GM21447 (cell line): ENCODE results near the gene C1orf115.
"Not testable (repeated sequence)": the region's sequence is repeated elsewhere in the genome, so short reads cannot be mapped to it uniquely, and the experiment has no call there.

ENCODE experiments used
- ATAC-seq: cut with Tn5 transposase; IDR thresholded peaks from one replicate; pipeline ENCODE4 v1.9.1; 2021; ENCODE audit not compliant: unreplicated experiment

The C1orf115 gene

DNA sequence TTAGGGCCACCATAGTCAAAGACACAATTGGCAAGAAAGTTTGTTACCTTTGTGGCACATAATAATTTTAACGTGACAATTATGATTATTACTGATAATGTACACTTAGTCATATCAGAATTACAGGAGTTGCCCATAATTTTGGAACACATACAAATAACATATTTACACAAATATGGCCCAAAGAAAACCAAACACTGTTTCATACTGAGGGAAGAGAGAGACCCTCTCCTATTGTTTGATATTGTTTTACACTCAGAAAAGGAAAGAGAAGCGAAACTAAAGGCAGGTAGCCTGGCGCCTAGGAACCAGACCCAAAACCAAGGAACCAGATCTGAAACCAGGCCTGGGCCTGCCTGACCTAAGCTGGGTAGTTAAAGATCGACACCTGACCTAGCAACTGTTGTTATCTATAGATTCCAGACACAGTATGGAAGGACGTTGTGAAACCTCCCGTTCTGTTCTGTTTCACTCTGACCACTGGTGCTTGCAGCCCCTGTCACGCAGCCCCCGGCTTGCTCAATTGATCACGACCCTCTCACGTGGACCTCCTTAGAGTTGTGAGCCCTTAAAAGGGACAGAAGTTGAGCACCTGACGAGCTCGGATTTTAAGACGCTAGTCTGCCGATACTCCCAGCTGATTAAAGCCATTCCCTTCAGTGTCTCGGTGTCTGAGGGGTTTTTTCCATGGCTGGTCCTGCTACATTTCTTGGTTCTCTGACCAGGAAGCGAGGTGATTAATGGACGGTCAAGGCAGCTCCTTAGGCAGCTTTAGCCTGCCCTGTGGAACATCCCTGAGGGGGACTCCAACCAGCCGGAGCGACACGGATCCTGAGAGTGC is 27.9 kb downstream of the C1orf115 start:
- ATAC-seq, result no peak

DNA sequence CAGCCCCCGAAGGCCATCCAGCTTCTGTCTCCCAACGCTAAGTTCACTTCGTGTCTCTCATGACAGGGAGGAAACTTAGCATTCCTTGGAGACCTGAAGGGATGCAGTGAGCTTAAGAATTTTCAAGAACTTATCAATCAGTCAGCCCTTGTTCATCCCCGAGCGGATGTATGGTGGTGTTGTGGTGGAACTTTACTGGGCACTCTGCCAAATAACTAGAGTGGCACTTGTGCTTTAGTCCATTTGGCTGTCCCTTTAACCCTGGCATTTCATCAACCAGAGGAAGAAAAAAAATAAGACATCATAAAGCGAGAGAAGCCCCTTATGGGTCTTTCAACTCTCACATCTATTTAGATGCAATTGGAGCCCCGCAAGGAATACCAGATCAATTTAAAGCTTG is 31.1 kb downstream of the C1orf115 start:
- not testable (repeated sequence) for ATAC-seq

DNA sequence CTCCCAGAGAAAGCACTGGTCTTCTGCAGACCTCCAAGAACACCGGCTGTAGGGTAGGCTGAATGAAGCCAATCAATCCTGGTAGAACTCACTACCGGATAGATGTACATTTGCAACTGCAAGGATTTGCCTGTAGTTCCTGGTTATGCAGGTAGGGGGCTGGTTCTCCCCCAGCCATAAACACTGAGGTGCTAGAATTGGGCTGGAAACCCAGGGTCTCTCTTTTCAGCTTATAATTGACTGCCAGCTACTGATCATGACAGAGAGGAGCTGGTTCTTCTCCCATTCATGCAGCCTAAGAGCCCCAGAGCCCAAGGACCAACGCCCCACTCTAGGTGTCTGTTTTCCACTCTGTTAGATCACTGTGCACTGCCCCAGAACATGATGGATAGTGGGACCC is 36.5 kb downstream of the C1orf115 start:
- ATAC-seq, result no peak

DNA sequence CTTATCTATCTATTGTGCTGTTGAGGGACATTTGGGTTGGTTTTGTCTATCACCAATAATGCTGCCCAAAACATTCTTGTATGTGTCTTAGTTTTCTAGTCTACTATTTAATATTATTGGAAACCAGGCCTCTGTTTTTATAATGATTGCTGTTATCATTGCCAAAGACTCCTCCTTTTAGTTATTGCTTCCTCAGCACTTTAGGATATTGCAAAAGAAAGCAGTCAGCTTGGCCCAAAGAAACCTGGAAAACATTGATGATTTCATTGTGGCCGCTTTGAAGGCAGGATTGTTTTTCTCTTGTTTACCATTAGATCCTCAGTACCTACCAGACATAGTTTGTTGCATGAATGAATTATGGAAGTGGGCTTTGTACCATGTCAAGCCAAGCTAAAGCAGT is 37.4 kb downstream of the C1orf115 start:
- ATAC-seq, result no peak

DNA sequence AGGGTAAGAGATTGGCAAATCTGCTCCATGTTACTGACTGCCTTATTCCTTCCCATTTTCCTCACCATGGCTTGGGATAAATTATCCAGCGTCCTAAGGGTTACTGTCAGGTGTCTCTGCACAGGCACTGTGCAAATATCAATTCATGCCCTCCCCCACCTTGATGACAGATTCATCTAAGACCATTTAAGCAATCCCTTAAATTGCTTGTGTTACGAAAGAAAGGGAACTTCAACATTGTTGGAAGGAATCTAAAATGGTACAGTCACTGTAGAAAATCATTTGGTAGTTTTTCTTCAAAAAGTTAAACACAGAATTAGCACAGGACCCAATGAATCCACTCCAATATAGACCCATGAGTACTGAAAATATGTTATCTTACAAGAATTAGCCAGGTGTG is 40.3 kb downstream of the C1orf115 start:
- no peak for ATAC-seq

DNA sequence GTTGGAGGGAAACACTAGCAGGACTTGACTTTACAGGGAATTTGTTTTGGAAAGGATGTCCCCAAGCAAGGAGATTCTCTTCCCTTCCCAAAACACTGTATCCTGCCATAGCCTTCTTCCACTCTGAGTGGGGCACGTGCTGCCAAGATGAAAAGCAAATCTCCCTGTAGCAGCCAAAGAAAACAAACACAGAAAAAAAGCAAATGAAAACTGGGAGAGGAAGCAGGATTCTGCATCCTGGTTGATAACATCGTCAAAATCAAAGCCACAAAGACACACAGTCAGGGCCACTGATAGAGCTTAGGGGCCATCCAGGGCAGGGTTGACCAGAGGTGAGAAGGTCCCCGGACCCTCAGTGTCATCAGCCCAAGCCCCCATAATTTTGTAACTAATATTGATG is 42.0 kb downstream of the C1orf115 start:
- no peak for ATAC-seq

DNA sequence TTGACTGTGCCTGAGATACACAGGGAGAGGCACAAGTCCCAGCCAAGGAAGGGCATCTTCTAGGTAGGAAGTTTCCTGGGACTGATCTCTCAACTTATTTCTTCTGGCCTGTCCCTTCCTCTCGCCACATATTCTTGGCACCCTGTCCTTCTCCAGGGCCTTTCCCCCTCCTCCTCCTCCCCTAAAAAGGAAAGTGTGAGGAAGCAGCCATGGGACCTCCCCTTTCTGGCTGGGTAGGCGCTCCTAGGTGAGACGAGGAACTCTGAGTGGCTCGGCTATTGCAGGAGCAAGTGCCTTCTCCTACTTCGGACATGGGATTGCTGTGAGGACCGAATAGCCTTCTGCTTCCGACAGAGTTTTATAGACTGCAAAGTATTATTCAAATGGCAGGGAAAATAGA is 42.5 kb downstream of the C1orf115 start:
- peak; percentile 16 for ATAC-seq

DNA sequence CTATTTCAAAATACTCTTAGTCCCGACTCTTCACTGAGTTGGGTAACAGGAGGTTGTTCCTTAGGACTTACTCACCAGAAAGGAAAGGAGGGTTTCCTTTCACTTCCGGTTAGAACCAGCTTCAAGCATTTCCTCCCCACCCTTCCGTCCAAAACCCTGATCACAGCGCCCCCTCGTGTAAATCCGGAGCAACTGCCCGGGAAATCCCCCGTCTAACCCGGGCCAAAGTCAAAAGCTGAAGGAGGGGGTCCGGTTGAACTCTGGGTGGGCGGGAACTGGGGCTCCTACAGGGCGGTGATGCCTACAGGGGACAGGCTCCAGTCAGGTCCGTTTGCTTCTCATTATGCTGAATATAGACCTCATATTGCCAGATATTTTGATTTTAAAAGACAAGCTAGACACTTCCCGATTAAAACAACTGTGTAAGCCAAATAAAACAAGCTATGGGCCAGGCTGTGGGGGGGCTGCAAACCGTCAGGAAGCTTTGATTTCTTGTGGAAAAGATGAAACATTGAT is 43.0 kb downstream of the C1orf115 start:
- ATAC-seq, result peak; percentile 93

DNA sequence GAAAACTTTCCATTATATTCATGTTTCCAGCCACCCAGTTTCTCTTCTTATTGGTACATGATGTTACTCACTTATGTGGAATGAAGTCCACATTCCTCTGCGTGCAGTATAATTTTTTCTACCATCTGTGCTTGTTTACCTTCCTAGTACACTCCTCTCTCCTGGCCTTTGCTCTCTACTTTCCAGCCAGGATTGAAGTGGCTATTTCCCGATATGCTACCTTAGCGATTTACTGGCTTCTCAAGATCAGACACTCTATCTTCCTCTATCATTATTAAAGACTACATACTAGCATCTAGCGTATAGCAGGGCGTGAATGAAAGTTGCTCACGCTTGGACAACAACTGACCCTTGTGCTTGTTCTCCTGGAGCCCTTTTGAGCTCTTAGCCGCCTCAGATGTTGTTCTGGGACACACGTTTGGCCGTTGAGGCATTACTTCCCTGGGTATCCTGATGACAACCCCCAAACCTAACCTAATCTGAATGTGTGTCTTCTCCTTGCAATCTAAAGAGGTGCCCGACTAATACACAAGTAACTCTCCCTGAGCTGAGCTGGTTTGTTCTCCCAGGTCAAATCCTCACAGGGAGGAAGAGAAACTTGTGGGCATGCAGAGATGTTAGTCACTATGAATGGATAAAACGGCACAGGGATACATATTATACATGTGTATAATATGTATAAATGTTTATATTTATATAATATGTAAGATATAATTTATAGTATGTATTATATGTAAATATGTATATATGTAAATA is 44.6 kb downstream of the C1orf115 start:
- ATAC-seq, result no peak

DNA sequence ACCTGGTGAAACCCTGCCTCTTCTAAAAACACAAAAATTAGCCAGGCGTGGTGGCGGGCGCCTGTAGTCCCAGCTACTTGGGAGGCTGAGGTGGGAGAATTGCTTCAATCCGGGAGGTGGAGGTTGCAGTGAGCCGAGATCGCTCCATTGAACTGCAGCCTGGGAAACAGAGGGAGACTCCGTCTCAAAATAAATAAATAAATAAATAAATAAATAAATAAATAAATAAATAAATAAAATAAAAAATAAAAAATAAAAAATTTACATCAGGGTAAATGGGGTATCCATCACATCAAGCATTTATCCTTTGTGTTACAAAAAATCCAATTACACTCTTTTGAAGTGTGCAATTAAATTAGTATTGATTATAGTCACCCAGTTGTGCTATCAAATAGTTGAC is 46.1 kb downstream of the C1orf115 start:
- ATAC-seq, result not testable (repeated sequence)

DNA sequence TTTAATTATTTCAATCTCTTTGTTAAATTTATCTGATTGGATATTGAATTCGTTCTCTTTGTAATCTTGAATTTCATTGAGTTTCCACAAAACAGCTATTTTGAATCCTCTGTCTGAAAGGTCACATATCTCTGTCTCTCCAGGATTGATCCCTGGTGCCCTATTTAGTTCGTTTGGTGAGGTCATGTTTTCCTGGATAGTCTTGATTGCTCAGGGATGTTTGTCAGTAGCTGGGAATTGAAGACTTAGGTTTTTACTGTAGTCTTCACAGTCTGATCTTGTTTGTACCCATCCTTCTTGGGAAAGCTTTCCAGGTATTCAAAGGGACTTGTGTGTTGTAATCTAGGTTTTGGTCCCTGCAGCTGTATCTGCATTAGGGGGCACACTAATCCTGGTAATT is 51.2 kb downstream of the C1orf115 start:
- no peak for ATAC-seq

DNA sequence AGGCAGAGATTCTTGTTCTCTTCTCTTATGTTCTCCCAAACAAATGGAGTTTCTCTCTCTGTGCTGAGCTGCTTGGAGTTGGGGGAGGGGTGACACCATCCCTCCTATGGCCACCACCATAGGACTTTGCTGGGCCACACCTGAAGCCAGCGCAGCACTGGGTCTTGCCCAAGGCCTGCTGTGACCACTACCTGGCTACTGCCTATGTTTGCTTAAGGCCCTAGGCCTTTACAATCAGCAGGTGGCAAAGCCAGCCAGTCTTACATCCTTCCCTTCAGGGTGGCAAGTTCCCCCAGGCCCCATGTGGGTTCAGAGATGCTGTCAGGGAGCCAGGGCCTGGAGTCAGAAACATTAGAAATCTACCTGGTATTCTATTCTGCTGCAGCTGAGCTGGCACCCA is 51.7 kb downstream of the C1orf115 start:
- no peak for ATAC-seq

DNA sequence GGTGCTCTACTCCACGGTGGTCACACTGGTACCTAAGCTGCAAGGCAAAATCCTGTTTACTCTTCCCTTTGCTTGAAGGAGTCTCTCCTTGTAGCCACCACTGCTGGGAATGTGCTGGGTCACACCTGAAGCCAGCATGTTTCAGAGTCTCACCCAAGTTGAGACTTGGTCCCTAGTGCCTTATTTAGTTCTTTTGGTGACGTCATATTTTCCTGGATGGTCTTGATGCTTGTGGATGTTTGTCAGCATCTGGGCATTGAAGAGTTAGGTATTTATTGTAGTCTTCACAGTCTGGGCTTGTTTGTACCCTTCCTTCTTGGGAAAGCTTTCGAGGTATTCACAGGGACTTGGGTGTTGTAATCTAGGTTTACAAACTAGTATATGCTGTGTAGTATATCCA is 52.4 kb downstream of the C1orf115 start:
- no peak for ATAC-seq

DNA sequence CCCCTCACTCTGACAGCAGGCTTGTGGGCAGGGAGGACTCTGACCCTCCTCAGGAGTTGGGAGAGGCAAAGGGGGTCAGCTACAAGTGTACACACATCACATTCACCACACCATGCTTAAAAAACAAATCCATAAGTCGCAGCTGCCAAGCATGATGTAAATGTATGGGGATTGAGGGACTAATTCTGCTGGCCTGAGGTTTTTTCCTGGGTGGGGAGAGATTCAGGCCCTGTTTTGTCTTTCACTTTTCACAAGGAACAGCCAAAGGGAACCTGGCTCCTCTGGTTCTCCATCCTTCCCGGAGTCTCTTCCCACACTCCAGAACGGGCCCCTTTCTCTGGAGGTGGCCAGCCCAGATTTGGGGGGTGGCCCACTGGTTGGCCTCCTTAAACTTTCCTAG is 56.7 kb downstream of the C1orf115 start:
- no peak for ATAC-seq

DNA sequence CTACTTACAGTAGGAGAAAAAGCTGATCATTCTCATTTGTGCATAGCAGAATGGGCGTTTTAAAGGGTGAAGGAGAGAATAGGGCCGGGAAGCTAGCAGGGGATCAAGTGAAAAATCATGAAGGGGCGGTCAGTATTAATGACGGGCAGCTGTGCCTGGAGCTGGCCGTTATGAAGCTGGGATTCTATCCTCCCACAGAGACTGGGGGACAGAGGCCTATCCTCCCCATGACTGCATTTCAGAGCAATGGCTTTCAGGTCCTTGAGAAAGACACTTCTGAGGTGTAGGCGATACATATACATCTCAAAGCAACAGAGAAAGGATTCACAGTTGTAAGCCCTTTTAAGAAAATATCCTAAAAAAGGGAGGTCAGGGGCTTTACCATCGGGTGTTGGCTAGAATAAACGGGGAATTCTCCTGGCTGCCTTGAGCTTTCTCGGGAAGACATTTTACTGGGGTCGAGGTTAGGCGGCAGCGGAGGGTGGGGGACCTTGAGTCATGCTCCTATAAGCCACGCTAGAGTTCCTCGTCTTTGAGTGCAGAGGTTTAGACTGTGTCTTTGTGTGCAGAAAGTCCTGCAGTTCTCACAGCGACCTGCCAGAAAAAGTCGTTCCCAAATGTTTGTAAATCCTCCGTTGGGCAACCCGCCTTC is 57.4 kb downstream of the C1orf115 start:
- no peak for ATAC-seq

DNA sequence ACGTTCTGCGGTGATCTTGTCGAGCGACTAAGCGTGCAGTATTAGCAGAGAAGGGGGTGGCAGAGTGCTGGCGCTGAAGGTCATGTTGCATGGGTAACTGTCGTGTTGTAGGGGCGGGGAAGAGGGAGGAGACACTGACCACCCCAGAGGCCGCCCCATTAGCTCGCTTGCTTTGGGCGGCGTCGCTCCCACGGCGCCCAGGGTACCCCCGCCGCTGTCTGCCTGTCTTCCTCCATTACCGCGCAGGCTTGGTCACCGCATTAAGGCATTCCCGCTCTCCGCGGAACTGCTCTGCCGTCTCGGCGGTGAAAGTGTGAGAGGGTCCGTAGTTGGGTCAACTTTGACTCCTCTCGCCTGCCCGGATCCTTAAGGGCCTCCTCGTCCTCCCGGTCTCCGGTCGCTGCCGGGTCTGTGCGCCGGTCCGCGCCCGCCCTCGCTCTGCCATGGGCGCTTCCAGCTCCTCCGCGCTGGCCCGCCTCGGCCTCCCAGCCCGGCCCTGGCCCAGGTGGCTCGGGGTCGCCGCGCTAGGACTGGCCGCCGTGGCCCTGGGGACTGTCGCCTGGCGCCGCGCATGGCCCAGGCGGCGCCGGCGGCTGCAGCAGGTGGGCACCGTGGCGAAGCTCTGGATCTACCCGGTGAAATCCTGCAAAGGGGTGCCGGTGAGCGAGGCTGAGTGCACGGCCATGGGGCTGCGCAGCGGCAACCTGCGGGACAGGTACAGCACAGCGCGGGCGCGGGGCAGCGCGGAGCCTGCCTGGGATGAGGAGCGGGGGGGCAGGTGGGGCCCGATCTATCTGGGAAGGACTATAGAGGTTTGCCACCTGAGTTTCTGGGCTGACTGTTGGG is 58.1 kb downstream of the C1orf115 start, which contains the start of gene MTARC2:
Gene MTARC2, plus strand, starts transcription at position 234 of the 846 bp plus-strand sequence. Its CDS starts 210 bp downstream, at position 444.
- peak; percentile 78 for ATAC-seq
